Ovary (tissue), 3 donors: ENCODE results near the gene HSD17B3.

Source experiments
- CTCF ChIP-seq, 3 donors: fragments of 450-650 bp in 2 of 3; fragments of 200-600 bp in 1 of 3; IDR thresholded peaks; one replicate each; pipeline versions ENCODE4 v1.5.1 to v1.8.0; 2016 to 2022; ENCODE audit warnings: antibody characterized with exemption in 3 of 3, mild to moderate bottlenecking in 1 of 3
- EP300 ChIP-seq: sonication (generic); formaldehyde crosslinking; IDR thresholded peaks from one replicate; pipeline ENCODE4 v1.6.1; 2017; ENCODE audit warnings: antibody characterized with exemption
- POLR2A ChIP-seq: fragments of 450-650 bp; IDR thresholded peaks from one replicate; pipeline ENCODE4 v1.6.1; 2017; ENCODE audit warnings: antibody characterized with exemption, mild to moderate bottlenecking, moderate library complexity
- donor health status: DM: no; HTN: no; CAD: no.

DNA sequence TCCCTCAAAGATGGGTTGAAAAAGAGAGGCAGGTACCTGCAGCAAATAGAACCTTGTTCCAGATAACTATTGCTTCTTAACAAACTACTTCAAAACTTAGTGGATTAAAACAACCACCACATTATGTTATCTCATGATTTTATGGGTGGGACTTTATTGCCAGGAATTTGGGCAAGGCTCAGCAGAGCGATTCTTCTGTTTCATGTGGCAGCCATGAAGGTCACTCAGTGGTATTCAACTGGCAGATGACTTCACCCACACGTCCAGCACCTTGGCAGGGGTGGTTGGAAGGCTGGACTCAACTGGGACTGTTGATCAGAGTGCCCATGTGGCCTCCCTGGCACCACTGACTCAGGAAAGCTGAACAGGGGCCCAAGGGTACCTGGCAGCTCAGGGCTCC lies 112.0 kb downstream of the HSD17B3 start:
- TF ChIP-seq CTCF (IDR thresholded peaks at IDR 0.05) (no peak), POLR2A (no peak), EP300 (no peak)
